Measurements from ENCODE around the gene EGFL7.

Gene EGFL7

GRCh38 chr9:136697821-136698526 is 35.3 kb downstream of the EGFL7 start:
- Histone ChIP-seq H3K27me3 (no peaks in the 10 kb centered on the region), H3K9me3 (no peaks in the 10 kb centered on the region; the same call in 1 of the 2 replicates), H3K4me1 (no peaks in the 10 kb centered on the region; the same call in 1 of the 2 replicates), H3K4me3 (ENCODE audit: low read depth, low read length) (no peak overlapping the region), H3K36me3 (no peaks in the 10 kb centered on the region)
- no peak for DNase-seq
- TF ChIP-seq CTCF (IDR thresholded peaks at IDR 0.05; ENCODE audit: low read depth, low read length): no peak

GRCh38 chr9:136698635-136699246 is 36.0 kb downstream of the EGFL7 start:
- Histone ChIP-seq H3K4me3 (ENCODE audit: low read depth, low read length) (no peak overlapping the region), H3K4me1 (no peaks in the 10 kb centered on the region; the same call in 1 of the 2 replicates), H3K36me3 (no peaks in the 10 kb centered on the region), H3K27me3 (no peaks in the 10 kb centered on the region), H3K9me3 (no peaks in the 10 kb centered on the region; the same call in 1 of the 2 replicates)
- no peak for TF ChIP-seq CTCF (IDR thresholded peaks at IDR 0.05; ENCODE audit: low read depth, low read length)
- no peak for DNase-seq

- Histone ChIP-seq H3K9me3 (no peaks in the 10 kb centered on the region; the same call in 1 of the 2 replicates), H3K27me3 (no peaks in the 10 kb centered on the region), H3K4me3 (ENCODE audit: low read depth, low read length) (no peak overlapping the region), H3K36me3 (no peaks in the 10 kb centered on the region), H3K4me1 (no peaks in the 10 kb centered on the region)
- no peak for DNase-seq
- no peak for TF ChIP-seq CTCF (IDR thresholded peaks at IDR 0.05; ENCODE audit: low read depth, low read length)
These were observed 37.6 kb downstream of the EGFL7 start for GRCh38 chr9:136700304-136700703.

GRCh38 chr9:136700959-136701667 is 38.4 kb downstream of the EGFL7 start:
- H3K27me3 ChIP-seq: no peaks in the 10 kb centered on the region
- TF ChIP-seq CTCF (IDR thresholded peaks at IDR 0.05; ENCODE audit: low read depth, low read length): no peak
- H3K4me3 ChIP-seq (ENCODE audit: low read depth, low read length): no peak overlapping the region
- H3K9me3 ChIP-seq: no peaks in the 10 kb centered on the region; the same call in 1 of the 2 replicates
- no peaks in the 10 kb centered on the region for H3K4me1 ChIP-seq
- DNase-seq: no peak
- no peaks in the 10 kb centered on the region for H3K36me3 ChIP-seq

DNA sequence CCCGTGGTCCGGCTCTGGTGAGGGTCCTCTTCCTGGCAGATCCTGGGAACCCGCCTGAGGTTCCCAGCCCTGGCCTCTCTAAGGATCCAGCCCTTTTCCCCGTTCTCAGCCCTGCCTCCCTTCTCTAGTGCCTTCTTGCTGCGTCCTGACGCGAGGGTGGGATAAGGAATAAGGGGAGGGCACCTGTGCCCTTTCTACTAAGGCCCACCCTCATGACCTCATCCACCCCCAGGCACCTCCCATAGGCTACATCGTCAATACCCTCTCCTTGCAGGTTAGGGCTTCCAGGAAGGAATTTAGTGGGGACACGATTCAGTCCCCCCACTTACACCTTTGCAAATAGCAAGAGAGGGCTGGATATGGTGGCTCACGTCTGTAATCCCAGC is 38.9 kb downstream of the EGFL7 start:
- H3K9me3 ChIP-seq: no peaks in the 10 kb centered on the region; the same call in 1 of the 2 replicates
- H3K4me1 ChIP-seq: no peaks in the 10 kb centered on the region
- DNase-seq: no peak
- H3K4me3 ChIP-seq (ENCODE audit: low read depth, low read length): no peak overlapping the region
- no peaks in the 10 kb centered on the region for H3K36me3 ChIP-seq
- no peaks in the 10 kb centered on the region for H3K27me3 ChIP-seq
- TF ChIP-seq CTCF (IDR thresholded peaks at IDR 0.05; ENCODE audit: low read depth, low read length): no peak
